ENCODE measurements around the gene PTPRK. TPM values are rescaled to one million over a fixed set of nuclear protein-coding genes. Genes with fewer than 3 reads are reported as not detected.

Gene PTPRK
- total and polyA plus RNA-seq, 10 of the 15 experiments (the other 5 are each of a cell fraction or from before 2014, with no cell fraction given): 0.23 to 1.9 (median 0.55) TPM

DNA sequence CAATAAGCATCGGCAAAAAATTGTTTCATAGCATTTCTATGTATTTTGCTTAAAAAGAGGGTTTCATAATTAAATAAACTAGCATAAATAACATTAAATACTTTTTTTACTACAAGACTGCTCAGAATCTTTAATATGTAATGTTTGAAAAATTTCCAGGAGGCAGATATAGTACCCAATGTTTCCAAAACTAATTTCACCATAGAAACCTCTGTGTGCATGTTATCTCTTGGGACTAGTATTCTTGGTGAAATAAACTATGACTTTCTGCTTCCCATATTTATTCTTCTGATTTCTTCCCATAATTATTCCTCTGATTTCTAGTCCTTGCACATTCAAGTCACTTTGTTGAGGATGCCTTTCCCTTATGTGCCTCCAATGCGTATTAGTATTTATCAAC, 94.5 kb downstream of the PTPRK start:
- no peak for ATAC-seq
- POLR2A ChIA-PET: no interaction called here
- no peak for TF ChIP-seq FOS (IDR thresholded peaks at IDR 0.05; ENCODE audit: borderline replicate concordance, extremely low read depth, insufficient read length)
- no peak for TF ChIP-seq RUNX3 (IDR thresholded peaks at IDR 0.05; ENCODE audit: low read length)
- no peak for TF ChIP-seq RFX5 (IDR thresholded peaks at IDR 0.05; ENCODE audit: low read depth, low read length)
- TF ChIP-seq NR2F1 (conservative IDR thresholded peaks at IDR 0.05): no peak
- TF ChIP-seq, protein P1, sequence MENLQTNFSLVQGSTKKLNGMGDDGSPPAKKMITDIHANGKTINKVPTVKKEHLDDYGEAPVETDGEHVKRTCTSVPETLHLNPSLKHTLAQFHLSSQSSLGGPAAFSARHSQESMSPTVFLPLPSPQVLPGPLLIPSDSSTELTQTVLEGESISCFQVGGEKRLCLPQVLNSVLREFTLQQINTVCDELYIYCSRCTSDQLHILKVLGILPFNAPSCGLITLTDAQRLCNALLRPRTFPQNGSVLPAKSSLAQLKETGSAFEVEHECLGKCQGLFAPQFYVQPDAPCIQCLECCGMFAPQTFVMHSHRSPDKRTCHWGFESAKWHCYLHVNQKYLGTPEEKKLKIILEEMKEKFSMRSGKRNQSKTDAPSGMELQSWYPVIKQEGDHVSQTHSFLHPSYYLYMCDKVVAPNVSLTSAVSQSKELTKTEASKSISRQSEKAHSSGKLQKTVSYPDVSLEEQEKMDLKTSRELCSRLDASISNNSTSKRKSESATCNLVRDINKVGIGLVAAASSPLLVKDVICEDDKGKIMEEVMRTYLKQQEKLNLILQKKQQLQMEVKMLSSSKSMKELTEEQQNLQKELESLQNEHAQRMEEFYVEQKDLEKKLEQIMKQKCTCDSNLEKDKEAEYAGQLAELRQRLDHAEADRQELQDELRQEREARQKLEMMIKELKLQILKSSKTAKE (IDR thresholded peaks at IDR 0.05; ENCODE audit: low read depth, poor library complexity, severe bottlenecking): no peak
- TF ChIP-seq SRF (IDR thresholded peaks at IDR 0.05; ENCODE audit: low read depth in 2 of 2, low read length in 2 of 2): no peak
- TF ChIP-seq, protein P2, sequence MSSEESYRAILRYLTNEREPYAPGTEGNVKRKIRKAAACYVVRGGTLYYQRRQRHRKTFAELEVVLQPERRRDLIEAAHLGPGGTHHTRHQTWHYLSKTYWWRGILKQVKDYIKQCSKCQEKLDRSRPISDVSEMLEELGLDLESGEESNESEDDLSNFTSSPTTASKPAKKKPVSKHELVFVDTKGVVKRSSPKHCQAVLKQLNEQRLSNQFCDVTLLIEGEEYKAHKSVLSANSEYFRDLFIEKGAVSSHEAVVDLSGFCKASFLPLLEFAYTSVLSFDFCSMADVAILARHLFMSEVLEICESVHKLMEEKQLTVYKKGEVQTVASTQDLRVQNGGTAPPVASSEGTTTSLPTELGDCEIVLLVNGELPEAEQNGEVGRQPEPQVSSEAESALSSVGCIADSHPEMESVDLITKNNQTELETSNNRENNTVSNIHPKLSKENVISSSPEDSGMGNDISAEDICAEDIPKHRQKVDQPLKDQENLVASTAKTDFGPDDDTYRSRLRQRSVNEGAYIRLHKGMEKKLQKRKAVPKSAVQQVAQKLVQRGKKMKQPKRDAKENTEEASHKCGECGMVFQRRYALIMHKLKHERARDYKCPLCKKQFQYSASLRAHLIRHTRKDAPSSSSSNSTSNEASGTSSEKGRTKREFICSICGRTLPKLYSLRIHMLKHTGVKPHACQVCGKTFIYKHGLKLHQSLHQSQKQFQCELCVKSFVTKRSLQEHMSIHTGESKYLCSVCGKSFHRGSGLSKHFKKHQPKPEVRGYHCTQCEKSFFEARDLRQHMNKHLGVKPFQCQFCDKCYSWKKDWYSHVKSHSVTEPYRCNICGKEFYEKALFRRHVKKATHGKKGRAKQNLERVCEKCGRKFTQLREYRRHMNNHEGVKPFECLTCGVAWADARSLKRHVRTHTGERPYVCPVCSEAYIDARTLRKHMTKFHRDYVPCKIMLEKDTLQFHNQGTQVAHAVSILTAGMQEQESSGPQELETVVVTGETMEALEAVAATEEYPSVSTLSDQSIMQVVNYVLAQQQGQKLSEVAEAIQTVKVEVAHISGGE (CRISPR knock-in tag; IDR thresholded peaks at IDR 0.05): no peak
- no peak for TF ChIP-seq POLR2A (IDR thresholded peaks at IDR 0.05; ENCODE audit: low read depth, low read length)
- TF ChIP-seq IKZF1 (conservative IDR thresholded peaks at IDR 0.05): no peak
- TF ChIP-seq, protein P3, sequence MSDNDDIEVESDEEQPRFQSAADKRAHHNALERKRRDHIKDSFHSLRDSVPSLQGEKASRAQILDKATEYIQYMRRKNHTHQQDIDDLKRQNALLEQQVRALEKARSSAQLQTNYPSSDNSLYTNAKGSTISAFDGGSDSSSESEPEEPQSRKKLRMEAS (IDR thresholded peaks at IDR 0.05; ENCODE audit: low read depth, low read length): no peak
- TF ChIP-seq, protein P4, sequence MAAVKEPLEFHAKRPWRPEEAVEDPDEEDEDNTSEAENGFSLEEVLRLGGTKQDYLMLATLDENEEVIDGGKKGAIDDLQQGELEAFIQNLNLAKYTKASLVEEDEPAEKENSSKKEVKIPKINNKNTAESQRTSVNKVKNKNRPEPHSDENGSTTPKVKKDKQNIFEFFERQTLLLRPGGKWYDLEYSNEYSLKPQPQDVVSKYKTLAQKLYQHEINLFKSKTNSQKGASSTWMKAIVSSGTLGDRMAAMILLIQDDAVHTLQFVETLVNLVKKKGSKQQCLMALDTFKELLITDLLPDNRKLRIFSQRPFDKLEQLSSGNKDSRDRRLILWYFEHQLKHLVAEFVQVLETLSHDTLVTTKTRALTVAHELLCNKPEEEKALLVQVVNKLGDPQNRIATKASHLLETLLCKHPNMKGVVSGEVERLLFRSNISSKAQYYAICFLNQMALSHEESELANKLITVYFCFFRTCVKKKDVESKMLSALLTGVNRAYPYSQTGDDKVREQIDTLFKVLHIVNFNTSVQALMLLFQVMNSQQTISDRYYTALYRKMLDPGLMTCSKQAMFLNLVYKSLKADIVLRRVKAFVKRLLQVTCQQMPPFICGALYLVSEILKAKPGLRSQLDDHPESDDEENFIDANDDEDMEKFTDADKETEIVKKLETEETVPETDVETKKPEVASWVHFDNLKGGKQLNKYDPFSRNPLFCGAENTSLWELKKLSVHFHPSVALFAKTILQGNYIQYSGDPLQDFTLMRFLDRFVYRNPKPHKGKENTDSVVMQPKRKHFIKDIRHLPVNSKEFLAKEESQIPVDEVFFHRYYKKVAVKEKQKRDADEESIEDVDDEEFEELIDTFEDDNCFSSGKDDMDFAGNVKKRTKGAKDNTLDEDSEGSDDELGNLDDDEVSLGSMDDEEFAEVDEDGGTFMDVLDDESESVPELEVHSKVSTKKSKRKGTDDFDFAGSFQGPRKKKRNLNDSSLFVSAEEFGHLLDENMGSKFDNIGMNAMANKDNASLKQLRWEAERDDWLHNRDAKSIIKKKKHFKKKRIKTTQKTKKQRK (IDR thresholded peaks at IDR 0.05; ENCODE audit: low read depth, low read length): no peak
- no peak for TF ChIP-seq ZNF274 (IDR thresholded peaks at IDR 0.05; ENCODE audit: insufficient read depth, insufficient read length)
- no peak for TF ChIP-seq BMI1 (IDR thresholded peaks at IDR 0.05; ENCODE audit: borderline replicate concordance)
- no peak for TF ChIP-seq KLF5 (IDR thresholded peaks at IDR 0.05; ENCODE audit: partially characterized antibody)
- no peak for TF ChIP-seq KAT2A (conservative IDR thresholded peaks at IDR 0.05; ENCODE audit: control insufficient read depth, low read depth, low read length)

More for the DNA sequence above, 94.5 kb downstream of the PTPRK start:
- no peaks in the 10 kb centered on the region for H3K9me3 ChIP-seq (replicated peaks; ENCODE audit: control insufficient read depth, insufficient read depth, low read length)
- RAD21 ChIA-PET (ENCODE audit: unreplicated experiment): no interaction called here
- H4K20me1 ChIP-seq (ENCODE audit: control insufficient read depth, insufficient read depth): no peaks in the 10 kb centered on the region
- no peaks in the 10 kb centered on the region for H3K4me1 ChIP-seq (ENCODE audit: control insufficient read depth, insufficient read depth, low read length)
- no peak overlapping the region for H3K27ac ChIP-seq (ENCODE audit: control insufficient read depth, insufficient read depth)
- in situ Hi-C loops (cut with MboI): no loop called here
- no peak overlapping the region for H3K4me2 ChIP-seq (ENCODE audit: control insufficient read depth, insufficient read depth)
- WGBS (ENCODE audit: insufficient coverage, insufficient replicate concordance, low lambda C conversion rate, missing lambda C conversion rate): 65% methylated on average over 2 of the region's 2 CpGs
- H3K36me3 ChIP-seq (ENCODE audit: control insufficient read depth in 2 of 2, insufficient read depth in 2 of 2, low read length in 1 of 2): no peaks in the 10 kb centered on the region
- no TSS peak for BruUV-seq (replicated peaks)
- intact Hi-C loops (cut with micrococcal nuclease; ENCODE audit: unreplicated experiment): no loop called here
- H3K27me3 ChIP-seq (replicated peaks in 1 of 2; ENCODE audit: control insufficient read depth in 2 of 2, insufficient read depth in 2 of 2, low read length in 1 of 2): no peaks in the 10 kb centered on the region
- no peak overlapping the region for H2AFZ ChIP-seq (ENCODE audit: control insufficient read depth, low read depth, low read length)
- DNase-seq (ENCODE audit: low read depth, low spot score) (no peak), FAIRE-seq (no peak)
- H3K9ac ChIP-seq (ENCODE audit: control insufficient read depth, insufficient read depth, low read length): no peak overlapping the region
- SMC1A ChIA-PET (ENCODE audit: uncharacterized antibody, unreplicated experiment): interaction anchor here (0.7 kb wide), 1 partner anchor 231 kb away, joined by 3 read pairs; no protein-coding TSS in a partner anchor
- H3K79me2 ChIP-seq (ENCODE audit: control insufficient read depth, insufficient read depth, low read length): no peaks in the 10 kb centered on the region
- CTCF ChIA-PET: no interaction called here
- H3K4me3 ChIP-seq: no peak overlapping the region

Data from GM12878 (cell line).